ENCODE results near the gene PRKCA.

Gene PRKCA

GRCh38 chr17:66443606-66444005 lies 141.2 kb downstream of the PRKCA start (continued):
- no peak for TF ChIP-seq SNAI2 (CRISPR knock-in tag; IDR thresholded peaks at IDR 0.05)
- TF ChIP-seq OSR1 (CRISPR knock-in tag; IDR thresholded peaks at IDR 0.05) = no peak
- TF ChIP-seq TCF4 (CRISPR knock-in tag; IDR thresholded peaks at IDR 0.05; ENCODE audit: borderline replicate concordance) = no peak

- ATAC-seq = no peak
- no peak for TF ChIP-seq BACH2 (CRISPR knock-in tag; IDR thresholded peaks at IDR 0.05; ENCODE audit: borderline replicate concordance)
- TF ChIP-seq RARB (CRISPR knock-in tag; IDR thresholded peaks at IDR 0.05) = no peak
- no peak for TF ChIP-seq ZFP3 (CRISPR knock-in tag; IDR thresholded peaks at IDR 0.05)
- TF ChIP-seq ZNF70 (CRISPR knock-in tag; IDR thresholded peaks at IDR 0.05) = no peak
- no peak for TF ChIP-seq CSDC2 (CRISPR knock-in tag; IDR thresholded peaks at IDR 0.05)
- TF ChIP-seq SNAI2 (CRISPR knock-in tag; IDR thresholded peaks at IDR 0.05) = no peak
- no peak for TF ChIP-seq ISL1 (CRISPR knock-in tag; IDR thresholded peaks at IDR 0.05)
- TF ChIP-seq POU6F1 (CRISPR knock-in tag; IDR thresholded peaks at IDR 0.05; ENCODE audit: borderline replicate concordance, low read depth) = no peak
- TF ChIP-seq PPARA (CRISPR knock-in tag; IDR thresholded peaks at IDR 0.05; ENCODE audit: borderline replicate concordance) = no peak
- no peak for TF ChIP-seq OSR1 (CRISPR knock-in tag; IDR thresholded peaks at IDR 0.05)
These were observed 141.6 kb downstream of the PRKCA start for GRCh38 chr17:66444031-66444430.

GRCh38 chr17:66445229-66445628 lies 142.8 kb downstream of the PRKCA start:
- peak; percentile 27 for ATAC-seq
- no peak for TF ChIP-seq ARNTL (CRISPR knock-in tag; IDR thresholded peaks at IDR 0.05; ENCODE audit: borderline replicate concordance, low read depth)
- TF ChIP-seq ZFP3 (CRISPR knock-in tag; IDR thresholded peaks at IDR 0.05) = no peak
- TF ChIP-seq ZNF8 (CRISPR knock-in tag; IDR thresholded peaks at IDR 0.05) = no peak
- no peak for TF ChIP-seq ZFP30 (CRISPR knock-in tag; IDR thresholded peaks at IDR 0.05)
- no peak for TF ChIP-seq CREB5 (CRISPR knock-in tag; IDR thresholded peaks at IDR 0.05; ENCODE audit: low read depth)
- TF ChIP-seq CSRNP3 (CRISPR knock-in tag; IDR thresholded peaks at IDR 0.05) = no peak
- TF ChIP-seq PATZ1 (CRISPR knock-in tag; IDR thresholded peaks at IDR 0.05; ENCODE audit: borderline replicate concordance) = no peak
- TF ChIP-seq CSDC2 (CRISPR knock-in tag; IDR thresholded peaks at IDR 0.05) = no peak
- no peak for TF ChIP-seq ZNF565 (CRISPR knock-in tag; conservative IDR thresholded peaks at IDR 0.05; ENCODE audit: low read depth)
- TF ChIP-seq POU6F1 (CRISPR knock-in tag; IDR thresholded peaks at IDR 0.05; ENCODE audit: borderline replicate concordance, low read depth) = no peak
- TF ChIP-seq OSR1 (CRISPR knock-in tag; IDR thresholded peaks at IDR 0.05) = no peak
- no peak for TF ChIP-seq TOX (CRISPR knock-in tag; IDR thresholded peaks at IDR 0.05; ENCODE audit: borderline replicate concordance)
- no peak for TF ChIP-seq TSHZ2 (CRISPR knock-in tag; IDR thresholded peaks at IDR 0.05)
- no peak for TF ChIP-seq ZNF70 (CRISPR knock-in tag; IDR thresholded peaks at IDR 0.05)
- TF ChIP-seq ZC3H10 (CRISPR knock-in tag; IDR thresholded peaks at IDR 0.05) = no peak
- no peak for TF ChIP-seq GLIS3 (CRISPR knock-in tag; IDR thresholded peaks at IDR 0.05)
